CD4-positive, alpha-beta T cell treated with Interleukin-17A for 1 hour (primary cell): Measurements from ENCODE around the gene SLC16A8.

Experiments used
- DNase-seq: peaks from one replicate; pipeline ENCODE4 v3.0.0-alpha.2; 2020

Gene SLC16A8

GRCh38 chr22:38111925-38112355 is 28.0 kb upstream of the SLC16A8 start:
- no peak for DNase-seq

GRCh38 chr22:38110863-38111852 is 27.2 kb upstream of the SLC16A8 start:
- DNase-seq, result no peak

GRCh38 chr22:38110008-38110862 is 26.3 kb upstream of the SLC16A8 start, which contains the start of gene BAIAP2L2:
Gene BAIAP2L2, minus strand, starts transcription at chr22:38110684. Its CDS starts 159 bp downstream, at chr22:38110525.
- no peak for DNase-seq

GRCh38 chr22:38109371-38110001 is 25.5 kb upstream of the SLC16A8 start:
- DNase-seq, result peak; percentile 20

GRCh38 chr22:38108561-38109319 is 24.8 kb upstream of the SLC16A8 start:
- no peak for DNase-seq

- no peak for DNase-seq
These were observed 23.9 kb upstream of the SLC16A8 start for GRCh38 chr22:38107692-38108515.

GRCh38 chr22:38106814-38107578 is 23.0 kb upstream of the SLC16A8 start:
- no peak for DNase-seq

GRCh38 chr22:38104084-38104483 is 20.1 kb upstream of the SLC16A8 start:
- no peak for DNase-seq

GRCh38 chr22:38103641-38104040 is 19.7 kb upstream of the SLC16A8 start:
- no peak for DNase-seq

GRCh38 chr22:38098410-38099249 is 14.6 kb upstream of the SLC16A8 start:
- no peak for DNase-seq

GRCh38 chr22:38097557-38098409 is 13.8 kb upstream of the SLC16A8 start:
- no peak for DNase-seq

- DNase-seq, result no peak
These were observed 13.1 kb upstream of the SLC16A8 start for GRCh38 chr22:38097058-38097457.

GRCh38 chr22:38089474-38089851 is 5.5 kb upstream of the SLC16A8 start:
- DNase-seq, result no peak

GRCh38 chr22:38088629-38089473 is 4.9 kb upstream of the SLC16A8 start:
- DNase-seq, result no peak

- DNase-seq, result no peak
These were observed 3.9 kb upstream of the SLC16A8 start for GRCh38 chr22:38087855-38088254.

GRCh38 chr22:38086942-38087341 is 3.0 kb upstream of the SLC16A8 start:
- no peak for DNase-seq
